OCI-LY1 (cell line): ENCODE results near the gene SLC25A46.
"Not testable (repeated sequence)": the region's sequence is repeated elsewhere in the genome, so short reads cannot be mapped to it uniquely, and the experiment has no call there.

Experiments
- H2AFZ ChIP-seq: fragments of 200-600 bp; sonication (generic), shearing (Covaris generic); 2 replicates; pipeline ENCODE4 v1.6.0; 2014; ENCODE audit warnings: antibody characterized with exemption, mild to moderate bottlenecking, low read length
- H3F3A ChIP-seq: fragments of 200-600 bp; sonication (generic), shearing (Covaris generic); 2 replicates; pipeline ENCODE4 v1.6.0; 2014; ENCODE audit warnings: mild to moderate bottlenecking, antibody characterized with exemption, low read length, moderate library complexity; ENCODE audit not compliant: insufficient read depth
- H3K27ac ChIP-seq: fragments of 200-600 bp; sonication (generic); 2 replicates; pipeline ENCODE4 v1.5.1; 2014; ENCODE audit warnings: low read length, mixed run types, mild to moderate bottlenecking, low read depth; ENCODE audit not compliant: poor library complexity, severe bottlenecking
- H3K27me3 ChIP-seq: fragments of 200-600 bp; sonication (generic); 2 replicates; pipeline ENCODE4 v1.6.0; 2014; ENCODE audit warnings: antibody characterized with exemption, mild to moderate bottlenecking, low read length, moderate library complexity; ENCODE audit not compliant: insufficient read depth
- H3K36me3 ChIP-seq: fragments of 200-600 bp; sonication (generic); 2 replicates; pipeline ENCODE4 v1.6.1; 2014; ENCODE audit warnings: mild to moderate bottlenecking, antibody characterized with exemption, low read length, moderate library complexity, mixed read lengths; ENCODE audit not compliant: insufficient read depth
- H3K4me1 ChIP-seq: fragments of 200-600 bp; sonication (generic); 2 replicates; pipeline ENCODE4 v1.5.1; 2014; ENCODE audit warnings: mild to moderate bottlenecking, low read length, moderate library complexity; ENCODE audit not compliant: insufficient read depth, severe bottlenecking
- H3K4me2 ChIP-seq: fragments of 200-600 bp; sonication (generic), shearing (Covaris generic); 2 replicates; pipeline ENCODE4 v1.6.1; 2014; ENCODE audit warnings: low read length
- H3K4me3 ChIP-seq: fragments of 200-600 bp; sonication (generic); 2 replicates; pipeline ENCODE4 v1.5.1; 2014; ENCODE audit warnings: low read length, low read depth, mild to moderate bottlenecking, mixed read lengths; ENCODE audit not compliant: poor library complexity, severe bottlenecking
- H3K79me2 ChIP-seq: fragments of 200-600 bp; shearing (Covaris generic); 2 replicates; pipeline ENCODE4 v1.6.1; 2016; ENCODE audit warnings: mixed run types, low read length, mixed read lengths; ENCODE audit not compliant: insufficient read depth
- H3K9ac ChIP-seq: fragments of 200-600 bp; sonication (generic), shearing (Covaris generic); 2 replicates; pipeline ENCODE4 v1.6.1; 2014; ENCODE audit warnings: mild to moderate bottlenecking, low read length, mixed read lengths
- H3K9me2 ChIP-seq: fragments of 200-600 bp; sonication (generic), shearing (Covaris generic); 2 replicates; pipeline ENCODE4 v1.6.1; 2014; ENCODE audit warnings: low read depth, mild to moderate bottlenecking, low read length, mixed read lengths
- H3K9me3 ChIP-seq: fragments of 200-600 bp; shearing (Covaris generic); 2 replicates; pipeline ENCODE4 v1.6.1; 2014; ENCODE audit warnings: low read length, mixed read lengths
- H4K20me1 ChIP-seq: fragments of 200-600 bp; sonication (generic), shearing (Covaris generic); 2 replicates; pipeline ENCODE4 v1.6.0; 2016; ENCODE audit warnings: mild to moderate bottlenecking, low read length; ENCODE audit not compliant: insufficient read depth
- EZH2 ChIP-seq: fragments of 200-600 bp; sonication (generic), shearing (Covaris generic); IDR thresholded peaks from 2 replicates; pipeline ENCODE4 v1.8.0; 2017; ENCODE audit warnings: borderline replicate concordance, mixed run types, mild to moderate bottlenecking, antibody characterized with exemption, low read length, moderate library complexity, mixed read lengths
- TF ChIP-seq, protein P1 (sequence below): fragments of 200-600 bp; sonication (generic), shearing (Covaris generic); IDR thresholded peaks from 2 replicates; pipeline ENCODE4 v1.5.1; 2017; ENCODE audit warnings: mild to moderate bottlenecking, antibody characterized with exemption, low read length, moderate library complexity, mixed read lengths

SLC25A46 gene

GRCh38 chr5:110738812-110739651 is at the start of gene SLC25A46:
SLC25A46 (plus strand) TSS chr5:110739007; CDS start chr5:110739120, 113 bp downstream.
- Histone ChIP-seq H3K4me2 (peak within 1 kb of the TSS; percentile 66), H3K27ac (peak within 1 kb of the TSS; percentile 35), H3K27me3 (no peaks in the 10 kb centered on the region), H3K4me3 (peak within 1 kb of the TSS; percentile 85), H2AFZ (peak within 1 kb of the TSS; percentile 14), H3K79me2 (peaks cover 33% of the 10 kb centered on the region), H3K9me2 (no peaks in the 10 kb centered on the region), H3K4me1 (peaks cover 52% of the 10 kb centered on the region), H3K9me3 (no peaks in the 10 kb centered on the region), H3K9ac (peak within 1 kb of the TSS; percentile 83), H4K20me1 (no peaks in the 10 kb centered on the region), H3K36me3 (peaks cover 22% of the 10 kb centered on the region; the same call in 1 of the 2 replicates), H3F3A (no peaks in the 10 kb centered on the region)
- TF ChIP-seq, protein P1, sequence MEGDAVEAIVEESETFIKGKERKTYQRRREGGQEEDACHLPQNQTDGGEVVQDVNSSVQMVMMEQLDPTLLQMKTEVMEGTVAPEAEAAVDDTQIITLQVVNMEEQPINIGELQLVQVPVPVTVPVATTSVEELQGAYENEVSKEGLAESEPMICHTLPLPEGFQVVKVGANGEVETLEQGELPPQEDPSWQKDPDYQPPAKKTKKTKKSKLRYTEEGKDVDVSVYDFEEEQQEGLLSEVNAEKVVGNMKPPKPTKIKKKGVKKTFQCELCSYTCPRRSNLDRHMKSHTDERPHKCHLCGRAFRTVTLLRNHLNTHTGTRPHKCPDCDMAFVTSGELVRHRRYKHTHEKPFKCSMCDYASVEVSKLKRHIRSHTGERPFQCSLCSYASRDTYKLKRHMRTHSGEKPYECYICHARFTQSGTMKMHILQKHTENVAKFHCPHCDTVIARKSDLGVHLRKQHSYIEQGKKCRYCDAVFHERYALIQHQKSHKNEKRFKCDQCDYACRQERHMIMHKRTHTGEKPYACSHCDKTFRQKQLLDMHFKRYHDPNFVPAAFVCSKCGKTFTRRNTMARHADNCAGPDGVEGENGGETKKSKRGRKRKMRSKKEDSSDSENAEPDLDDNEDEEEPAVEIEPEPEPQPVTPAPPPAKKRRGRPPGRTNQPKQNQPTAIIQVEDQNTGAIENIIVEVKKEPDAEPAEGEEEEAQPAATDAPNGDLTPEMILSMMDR: no peak
- no peak for TF ChIP-seq EZH2

- H3K36me3 ChIP-seq, H3K4me3 ChIP-seq, H3K79me2 ChIP-seq, H3K4me2 ChIP-seq, H3K9me2 ChIP-seq, H3K9ac ChIP-seq, H3K9me3 ChIP-seq, H2AFZ ChIP-seq, H3K27me3 ChIP-seq, H3K4me1 ChIP-seq, H3K27ac ChIP-seq, H3F3A ChIP-seq, H4K20me1 ChIP-seq: not testable (repeated sequence)
Observed at GRCh38 chr5:110690587-110690986, 48.2 kb upstream of the SLC25A46 start.

DNA sequence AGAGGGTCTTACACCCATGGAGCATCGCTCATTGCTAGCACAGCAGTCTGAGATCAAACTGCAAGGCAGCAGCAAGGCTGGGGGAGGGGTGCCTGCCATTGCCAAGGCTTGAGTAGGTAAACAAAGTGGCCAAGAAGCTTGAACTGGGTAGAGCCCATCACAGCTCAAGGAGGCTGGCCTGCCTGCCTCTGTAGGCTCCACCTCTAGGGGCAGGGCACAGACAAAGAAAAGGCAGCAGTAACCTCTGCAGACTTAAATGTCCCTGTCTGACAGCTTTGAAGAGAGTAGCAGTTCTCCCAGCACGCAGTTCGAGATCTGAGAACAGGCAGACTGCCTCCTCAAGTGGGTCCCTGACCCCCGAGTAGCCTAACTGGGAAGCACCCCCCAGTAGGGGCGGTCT is 46.1 kb upstream of the SLC25A46 start:
- H3K79me2 ChIP-seq, H2AFZ ChIP-seq, H3K36me3 ChIP-seq, H4K20me1 ChIP-seq, H3K27ac ChIP-seq, H3K27me3 ChIP-seq, H3K9me2 ChIP-seq, H3K9ac ChIP-seq, H3K4me1 ChIP-seq, H3F3A ChIP-seq, H3K9me3 ChIP-seq, H3K4me2 ChIP-seq: not testable (repeated sequence)
- peak overlapping the region; percentile 25 for H3K4me3 ChIP-seq

DNA sequence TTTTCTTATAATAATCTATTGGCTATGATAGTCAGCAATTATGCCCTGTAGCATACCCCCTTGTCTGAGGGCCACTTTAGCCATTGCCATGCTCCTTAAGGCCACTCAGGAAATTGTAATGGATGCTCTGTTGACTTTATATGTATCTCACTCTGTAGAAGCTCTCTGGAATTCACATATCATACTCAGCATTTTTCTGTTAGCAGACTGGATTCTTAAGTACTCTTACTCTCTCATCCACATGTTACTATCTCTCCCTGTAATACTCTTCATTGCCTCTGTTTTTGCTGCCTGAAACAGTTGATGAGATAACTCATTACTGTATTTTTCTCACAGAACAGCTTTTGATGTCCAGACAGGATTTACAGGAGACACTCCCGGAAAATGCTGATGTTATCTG is 36.5 kb upstream of the SLC25A46 start:
- no peaks in the 10 kb centered on the region for H3K27me3 ChIP-seq
- H3K9me3 ChIP-seq: no peaks in the 10 kb centered on the region
- TF ChIP-seq, protein P1: no peak
- no peak for TF ChIP-seq EZH2
- no peaks in the 10 kb centered on the region for H3K9me2 ChIP-seq
- H3K36me3 ChIP-seq: no peaks in the 10 kb centered on the region
- no peak overlapping the region for H3K4me2 ChIP-seq
- no peak overlapping the region for H2AFZ ChIP-seq
- H3K79me2 ChIP-seq: no peaks in the 10 kb centered on the region
- H3K4me3 ChIP-seq: no peak overlapping the region
- H4K20me1 ChIP-seq: no peaks in the 10 kb centered on the region
- no peak overlapping the region for H3K9ac ChIP-seq
- no peaks in the 10 kb centered on the region for H3F3A ChIP-seq
- H3K4me1 ChIP-seq: no peaks in the 10 kb centered on the region
- H3K27ac ChIP-seq: no peak overlapping the region
